ENCODE measurements around the gene MAPK9. TPM values are rescaled to one million over a fixed set of nuclear protein-coding genes. Genes with fewer than 3 reads are reported as not detected.

The MAPK9 gene
- total RNA-seq, 1 experiment from 2014 or later: 26.3 TPM

DNA sequence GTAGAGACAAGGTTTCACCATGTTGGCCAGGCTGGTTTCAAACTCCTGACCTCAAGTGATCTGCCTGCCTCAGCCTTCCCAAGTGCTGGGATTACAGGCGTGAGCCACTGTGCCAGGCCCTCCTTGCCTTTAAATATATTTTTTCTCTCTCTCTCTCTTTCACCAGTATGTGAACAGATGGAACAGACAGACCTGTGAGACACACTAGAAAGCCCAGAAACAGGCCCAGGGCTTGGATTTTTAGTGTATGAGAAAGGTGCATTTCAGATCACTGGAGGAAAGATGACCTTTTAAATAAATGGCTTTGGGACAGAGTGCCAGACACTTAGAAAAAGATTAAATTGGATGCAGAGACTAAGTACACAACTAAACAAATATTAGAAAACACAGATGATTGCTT lies 86.0 kb downstream of the MAPK9 start:
- DNase-seq (ENCODE audit: low read depth): no peak

GRCh38 chr5:180204276-180204819 lies 87.5 kb downstream of the MAPK9 start:
- DNase-seq (ENCODE audit: low read depth): no peak

GRCh38 chr5:180202939-180203573 lies 88.8 kb downstream of the MAPK9 start:
- no peak for DNase-seq (ENCODE audit: low read depth)

DNA sequence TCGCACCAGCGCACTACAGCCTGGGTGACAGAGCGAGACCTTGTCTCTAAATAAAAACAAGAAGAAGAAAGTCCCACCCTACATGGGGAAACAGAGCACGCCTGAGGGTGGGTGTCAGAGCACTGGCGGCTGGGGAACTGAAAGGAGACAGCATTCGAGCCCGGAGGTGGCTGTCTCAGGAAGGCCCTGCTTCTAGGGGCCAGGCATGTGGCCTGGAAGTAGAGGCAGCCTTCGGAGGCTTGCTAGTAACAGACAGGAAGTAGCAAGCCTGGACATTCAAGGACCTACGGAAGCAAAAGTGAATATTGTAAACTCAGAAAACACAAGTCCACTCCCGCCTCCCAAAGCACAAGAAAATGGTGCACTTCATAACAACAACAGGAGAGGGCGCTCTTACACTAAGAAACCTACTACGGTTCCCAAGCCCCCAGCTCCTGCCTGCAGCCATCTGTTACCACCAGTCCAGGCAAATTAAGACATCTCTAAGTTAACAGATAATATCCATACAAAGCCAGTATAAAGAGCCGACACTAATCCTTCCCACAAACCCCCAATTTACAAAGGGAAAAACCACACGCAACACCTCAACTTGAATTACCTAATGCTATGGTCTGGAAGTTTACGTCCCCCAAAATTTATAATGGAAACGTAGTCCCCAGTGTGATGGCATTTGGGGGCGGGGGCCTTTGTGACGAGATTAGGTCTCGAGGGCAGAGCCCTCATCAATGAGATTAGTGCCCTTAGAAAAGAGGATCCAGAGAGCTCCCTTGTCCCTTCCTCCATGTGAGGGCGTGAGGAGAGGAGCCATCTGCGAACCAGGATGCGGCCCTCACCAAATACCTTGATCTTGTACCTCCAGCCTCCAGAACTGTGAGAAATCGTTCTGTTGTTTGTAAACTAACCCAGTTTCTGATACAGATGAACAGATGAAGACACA lies 90.6 kb downstream of the MAPK9 start:
- DNase-seq (ENCODE audit: low read depth): peak; percentile 51

- DNase-seq (ENCODE audit: low read depth): no peak
Observed at GRCh38 chr5:180199390-180199789, 92.5 kb downstream of the MAPK9 start.

DNA sequence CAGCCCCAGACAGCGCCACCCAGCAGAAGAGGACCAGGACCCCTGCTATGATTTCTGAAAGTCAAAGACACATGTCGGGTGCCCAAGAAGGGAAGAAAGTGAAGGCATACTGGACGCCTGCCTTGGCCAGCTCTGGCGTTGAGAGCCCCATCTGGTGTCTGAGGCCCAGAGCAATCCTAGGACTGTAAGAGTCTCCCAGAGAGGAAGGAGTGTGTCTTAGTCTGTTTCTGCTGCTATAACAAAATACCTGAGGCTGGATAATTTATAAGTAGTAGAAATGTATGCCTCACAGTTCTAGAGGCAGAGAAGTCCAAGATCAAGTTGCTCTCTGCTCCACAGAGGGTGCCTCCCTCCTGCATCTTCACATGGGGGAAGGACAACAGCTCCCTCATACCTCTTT lies 93.7 kb downstream of the MAPK9 start:
- no peak for DNase-seq (ENCODE audit: low read depth)

DNA sequence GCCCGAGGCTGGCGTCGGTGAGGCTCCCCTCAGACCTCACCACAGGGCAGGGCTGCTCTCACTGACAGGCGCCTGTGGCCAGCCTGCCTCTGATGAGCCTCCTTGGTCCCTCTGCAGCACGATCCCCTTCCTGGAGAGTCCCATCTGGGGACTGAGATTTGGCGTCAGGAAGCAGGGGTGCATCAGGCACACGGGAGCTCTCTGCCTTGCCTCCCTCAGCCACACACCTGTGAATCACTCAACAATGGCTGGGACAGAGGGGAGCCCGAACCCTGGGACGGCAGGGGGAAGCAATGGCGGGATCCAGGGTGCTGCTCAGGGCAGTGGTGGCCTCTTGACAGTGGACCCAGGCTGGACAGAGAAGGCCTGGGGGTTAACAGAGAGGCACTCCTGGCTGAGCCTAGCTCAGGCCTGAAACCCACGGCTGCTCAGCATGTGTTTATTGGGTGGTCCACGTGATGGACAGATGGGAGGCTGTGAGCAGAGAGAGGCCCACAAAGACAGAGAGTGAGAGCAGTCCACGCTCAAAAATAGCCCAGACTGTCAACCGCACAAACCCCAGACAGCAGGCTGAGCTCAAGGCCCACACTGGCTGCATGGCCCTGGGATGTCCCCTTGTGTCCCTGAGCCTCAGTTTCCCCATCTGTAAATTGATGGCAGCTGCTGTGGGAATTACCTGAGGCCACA lies 94.7 kb downstream of the MAPK9 start:
- DNase-seq (ENCODE audit: low read depth): no peak

DNA sequence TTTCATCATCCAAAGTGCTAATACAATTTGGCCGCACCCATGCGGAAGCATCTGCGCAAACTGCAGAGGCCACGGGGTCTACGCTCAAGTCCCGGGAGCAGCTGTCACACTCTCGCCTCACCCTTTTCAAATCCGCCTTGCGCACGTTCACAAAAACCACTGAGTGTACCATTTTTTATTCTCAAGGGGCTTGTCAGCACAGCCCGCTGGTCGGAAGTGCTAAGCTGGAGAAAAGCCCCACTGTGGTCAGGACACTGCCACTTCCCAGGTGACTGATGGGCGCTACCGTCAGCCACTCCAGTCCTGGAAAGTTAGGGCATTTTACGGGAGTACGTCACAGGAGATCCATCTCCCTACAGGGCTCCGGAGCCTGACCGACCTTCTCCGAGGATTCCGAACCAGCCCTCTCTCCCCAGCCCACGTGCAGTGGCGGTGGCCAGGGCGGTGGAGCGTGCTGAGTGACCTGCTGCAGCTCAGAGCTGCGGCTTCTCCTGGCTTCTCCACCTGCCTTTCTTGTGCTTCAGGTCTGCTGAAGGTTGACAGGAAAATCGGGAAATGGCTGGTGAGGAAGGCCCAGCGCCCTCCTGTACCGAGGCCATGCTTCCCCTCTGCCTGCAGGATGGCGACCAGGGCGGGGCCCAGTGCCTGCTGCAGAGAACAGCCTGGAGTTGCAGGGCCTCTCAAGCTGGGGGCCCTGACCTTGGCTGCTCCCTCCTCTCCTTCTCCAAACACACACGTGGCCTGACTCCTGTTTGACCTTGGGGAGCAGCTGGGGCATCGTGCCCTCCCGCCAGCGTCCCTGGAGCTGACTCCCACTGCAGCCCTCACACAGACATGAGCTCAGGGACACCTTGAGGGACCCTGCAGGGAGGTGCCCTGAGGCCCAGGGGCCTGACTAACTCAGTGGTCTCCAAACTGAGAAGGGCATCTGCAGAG lies 97.2 kb downstream of the MAPK9 start:
- no peak for DNase-seq (ENCODE audit: low read depth)

- no peak for DNase-seq (ENCODE audit: low read depth)
Observed at GRCh38 chr5:180193749-180194375, 98.0 kb downstream of the MAPK9 start.

DNA sequence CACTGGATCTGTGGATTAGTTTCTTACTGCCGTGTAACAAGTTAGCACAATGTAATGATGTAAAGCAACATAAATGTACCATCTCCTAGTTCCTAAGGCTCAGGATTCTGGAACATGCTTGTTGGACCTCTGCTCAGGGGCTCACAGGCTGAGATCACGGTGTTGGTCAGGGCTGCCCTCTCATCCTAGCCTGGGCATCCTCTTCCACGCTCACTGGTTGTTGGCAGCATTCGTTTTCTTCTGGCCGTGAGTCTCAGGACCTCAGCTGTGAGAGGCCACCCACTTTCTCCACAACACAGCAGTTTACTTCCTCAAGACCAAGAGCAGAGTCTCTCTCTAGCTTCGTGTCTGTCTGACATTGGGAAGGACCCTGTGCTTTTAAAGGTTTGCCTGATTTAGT lies 100.2 kb downstream of the MAPK9 start:
- no peak for DNase-seq (ENCODE audit: low read depth)

DNA sequence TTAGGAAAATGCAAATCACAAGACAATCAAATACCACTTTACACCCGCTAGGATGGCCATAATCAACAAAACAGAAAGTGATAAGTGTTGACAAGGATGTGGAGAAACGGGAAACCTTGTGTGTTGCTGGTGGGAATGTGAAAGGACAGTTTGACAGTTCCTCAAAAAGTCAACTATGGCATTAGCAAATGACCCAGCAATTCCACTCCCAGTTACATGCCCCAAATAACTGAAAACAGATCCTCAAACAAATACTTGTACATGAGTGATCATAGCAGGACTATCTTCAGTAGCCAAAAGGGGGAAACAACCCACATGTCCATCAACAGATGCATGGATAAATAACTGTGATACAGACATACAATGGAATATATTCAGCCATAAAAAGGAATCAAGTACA lies 104.1 kb downstream of the MAPK9 start:
- DNase-seq (ENCODE audit: low read depth): no peak

Other genes starting within 250 kb of the MAPK9 start
- 37.4 and 42.2 TPM in 2 replicates for gene RNF130, start 220.3 kb downstream of the MAPK9 start, total RNA-seq (2014; rRNA removed; shearing (Covaris generic))
- gene RASGEF1C, start 82.9 kb downstream of the MAPK9 start, total RNA-seq (2014; rRNA removed; shearing (Covaris generic)): 0.40 TPM in 1 of 2 replicates, not detected in the other
- 124 and 133 TPM in 2 replicates for gene GFPT2, start 61.3 kb upstream of the MAPK9 start, total RNA-seq (2014; rRNA removed; shearing (Covaris generic))
- 11.4 and 16.5 TPM in 2 replicates for gene CNOT6, start 202.3 kb upstream of the MAPK9 start, total RNA-seq (2014; rRNA removed; shearing (Covaris generic))

All from Daoy (cell line).